Endodermal cell (in vitro differentiated cells): ENCODE results near the gene MMP15. TPM values are rescaled to one million over a fixed set of nuclear protein-coding genes. Genes with fewer than 3 reads are reported as not detected.

Experiments
- DNase-seq: peaks from one replicate; pipeline ENCODE4 v3.0.0-alpha.2; 2017
- H3K27ac ChIP-seq: 2 replicates; pipeline ENCODE4 v1.5.1; 2013; ENCODE audit warnings: mild to moderate bottlenecking, low read depth, low read length, moderate library complexity
- H3K27me3 ChIP-seq: 2 replicates; pipeline ENCODE4 v1.6.1; 2013; ENCODE audit warnings: mild to moderate bottlenecking, low read length, moderate library complexity; ENCODE audit not compliant: insufficient read depth, control insufficient read depth, poor library complexity, severe bottlenecking
- H3K36me3 ChIP-seq: 2 replicates; pipeline ENCODE4 v1.7.0; 2013; ENCODE audit warnings: mild to moderate bottlenecking, low read length, moderate library complexity; ENCODE audit not compliant: control insufficient read depth, insufficient read depth
- H3K4me1 ChIP-seq: one replicate; pipeline ENCODE4 v1.7.0; 2013; ENCODE audit warnings: low read length; ENCODE audit not compliant: control insufficient read depth, insufficient read depth
- H3K4me3 ChIP-seq: 2 replicates; pipeline ENCODE4 v1.5.1; 2013; ENCODE audit warnings: mild to moderate bottlenecking, low read length, moderate library complexity
- H3K9ac ChIP-seq: 2 replicates; pipeline ENCODE4 v1.6.1; 2013; ENCODE audit warnings: mild to moderate bottlenecking, low read length, moderate library complexity; ENCODE audit not compliant: poor library complexity, severe bottlenecking; ENCODE audit errors: extremely low read depth
- H3K9me3 ChIP-seq: 2 replicates; pipeline ENCODE4 v1.6.1; 2013; ENCODE audit warnings: mild to moderate bottlenecking, low read length, moderate library complexity; ENCODE audit not compliant: control insufficient read depth
- H3K27ac Mint-ChIP-seq: 2 replicates; pipeline ENCODE4 v1.8.0; 2020; ENCODE audit warnings: mixed read lengths
- H3K27me3 Mint-ChIP-seq: 2 replicates; pipeline ENCODE4 v1.8.0; 2021; ENCODE audit warnings: mild to moderate bottlenecking, mixed read lengths; ENCODE audit not compliant: insufficient read depth
- H3K36me3 Mint-ChIP-seq: 2 replicates; pipeline ENCODE4 v1.8.0; 2020; ENCODE audit warnings: low read depth, mixed read lengths
- H3K4me1 Mint-ChIP-seq: 2 replicates; pipeline ENCODE4 v1.8.0; 2020; ENCODE audit warnings: mixed read lengths
- H3K4me3 Mint-ChIP-seq: 2 replicates; pipeline ENCODE4 v1.8.0; 2020; ENCODE audit warnings: mild to moderate bottlenecking, moderate library complexity, mixed read lengths
- H3K9me3 Mint-ChIP-seq: 2 replicates; pipeline ENCODE4 v1.8.0; 2020; ENCODE audit warnings: mild to moderate bottlenecking, mixed read lengths
- CTCF ChIP-seq: fragments of 200-600 bp; sonication (generic); conservative IDR thresholded peaks from 2 replicates; pipeline ENCODE4 v1.5.0; 2021; ENCODE audit warnings: antibody characterized with exemption, mild to moderate bottlenecking
- WGBS, 2 experiments: methylation state at CpG; one replicate each; pipeline versions ENCODE4 v1.1.5 to v1.1.7; 2013; ENCODE audit warnings: missing lambda C conversion rate in 2 of 2, mixed read lengths in 1 of 2; ENCODE audit not compliant: insufficient coverage in 1 of 2, insufficient read length in 1 of 2; 5-methylcytosine and 5-hydroxymethylcytosine counted together
- total RNA-seq, 2 donors: library from RNA; stranded (reverse); fragmentation: NEBNext Ultra II Directional in 1 of 2; extraction: Animal tissue kit (Norgen Biotek cat#: 25700) in 1 of 2; gene quantifications; 2 replicates in 1 of 2; 3 replicates in 1 of 2; pipeline ENCODE4 v1.2.1, GENCODE V29; 2021

Gene MMP15
- total RNA-seq, 2 donors from 2014 or later, result 99.8 to 105 TPM

DNA sequence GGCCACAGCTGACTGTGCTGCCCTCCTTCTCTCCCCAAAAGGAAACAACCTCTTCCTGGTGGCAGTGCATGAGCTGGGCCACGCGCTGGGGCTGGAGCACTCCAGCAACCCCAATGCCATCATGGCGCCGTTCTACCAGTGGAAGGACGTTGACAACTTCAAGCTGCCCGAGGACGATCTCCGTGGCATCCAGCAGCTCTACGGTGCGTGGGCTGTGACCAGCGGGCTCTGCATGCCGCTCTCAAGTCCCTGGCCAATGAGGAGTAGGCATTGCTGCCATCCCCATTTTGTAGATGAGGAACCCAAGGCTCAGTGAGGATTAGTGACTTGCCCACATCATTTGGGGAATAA, 14.9 kb downstream of the MMP15 start:
- Mint-ChIP-seq H3K27me3 (no peaks in the 10 kb centered on the region), H3K4me1 (no peaks in the 10 kb centered on the region), H3K9me3 (no peaks in the 10 kb centered on the region), H3K4me3 (no peak overlapping the region), H3K27ac (no peak overlapping the region), H3K36me3 (peaks cover 70% of the 10 kb centered on the region)
- H3K9me3 ChIP-seq, result no peaks in the 10 kb centered on the region
- H3K36me3 ChIP-seq, result peaks cover 68% of the 10 kb centered on the region
- H3K27me3 ChIP-seq, result no peaks in the 10 kb centered on the region
- H3K27ac ChIP-seq, result no peak overlapping the region
- WGBS, 2 experiments, result 96 to 97% methylated on average over 12 of the region's 12 CpGs
- no peak overlapping the region for H3K4me3 ChIP-seq
- no peaks in the 10 kb centered on the region for H3K4me1 ChIP-seq
- DNase-seq, result no peak
- no peak for TF ChIP-seq CTCF
- H3K9ac ChIP-seq, result no peak overlapping the region

DNA sequence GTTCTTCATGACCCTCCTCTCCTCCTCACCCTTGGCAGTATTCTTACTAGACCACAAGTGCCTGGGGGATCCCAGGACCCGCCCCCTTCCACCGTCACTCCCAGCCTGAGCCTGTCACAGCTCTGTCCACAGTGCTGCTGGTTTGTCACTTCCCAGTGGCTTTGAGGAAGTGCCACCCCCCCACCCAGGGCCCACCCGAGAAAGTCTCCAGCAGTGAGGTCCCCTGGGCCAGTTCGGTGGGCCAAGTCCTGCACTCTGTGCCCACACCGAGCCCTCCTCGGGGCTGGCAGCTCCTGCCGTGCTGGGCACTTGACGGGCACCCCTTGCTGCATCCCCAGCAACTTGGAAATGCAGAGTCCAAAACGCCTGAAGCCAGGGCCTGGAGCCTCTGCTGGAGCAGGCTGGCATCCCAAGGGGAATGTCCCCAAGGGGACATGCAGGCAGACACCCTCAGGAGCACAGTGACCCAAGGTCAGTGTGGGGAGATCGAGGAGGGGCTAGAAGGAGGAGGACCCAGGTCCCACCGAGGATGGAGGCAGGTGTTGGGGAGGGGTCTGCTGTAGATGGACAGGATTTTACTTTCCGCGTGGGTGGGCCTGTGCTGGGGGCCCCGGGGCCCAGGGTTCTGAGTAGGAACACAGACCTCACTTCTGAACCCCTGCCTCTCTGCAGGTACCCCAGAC, 15.5 kb downstream of the MMP15 start:
- Histone ChIP-seq H3K27ac (no peak overlapping the region), H3K4me1 (no peaks in the 10 kb centered on the region), H3K9ac (no peak overlapping the region), H3K4me3 (no peak overlapping the region), H3K9me3 (no peaks in the 10 kb centered on the region), H3K36me3 (peaks cover 68% of the 10 kb centered on the region), H3K27me3 (no peaks in the 10 kb centered on the region)
- no peak overlapping the region for H3K27ac Mint-ChIP-seq
- H3K9me3 Mint-ChIP-seq, result no peaks in the 10 kb centered on the region
- 94 to 96% methylated on average over 9 to 14 of the region's 14 CpGs for WGBS, 2 experiments
- no peaks in the 10 kb centered on the region for H3K27me3 Mint-ChIP-seq
- H3K36me3 Mint-ChIP-seq, result peaks cover 70% of the 10 kb centered on the region
- no peak for TF ChIP-seq CTCF
- no peak overlapping the region for H3K4me3 Mint-ChIP-seq
- DNase-seq, result no peak
- H3K4me1 Mint-ChIP-seq, result no peaks in the 10 kb centered on the region

- Histone ChIP-seq H3K9me3 (no peaks in the 10 kb centered on the region), H3K4me3 (no peak overlapping the region), H3K27me3 (no peaks in the 10 kb centered on the region), H3K36me3 (peaks cover 68% of the 10 kb centered on the region), H3K4me1 (no peaks in the 10 kb centered on the region), H3K9ac (no peak overlapping the region), H3K27ac (no peak overlapping the region)
- H3K4me1 Mint-ChIP-seq, result no peaks in the 10 kb centered on the region
- H3K4me3 Mint-ChIP-seq, result no peak overlapping the region
- H3K36me3 Mint-ChIP-seq, result peaks cover 66% of the 10 kb centered on the region
- H3K27ac Mint-ChIP-seq, result no peak overlapping the region
- no peak for DNase-seq
- WGBS, 2 experiments, result 93 to 96% methylated on average over 3 to 18 of the region's 18 CpGs
- no peaks in the 10 kb centered on the region for H3K9me3 Mint-ChIP-seq
- H3K27me3 Mint-ChIP-seq, result no peaks in the 10 kb centered on the region
- TF ChIP-seq CTCF, result no peak
Measured at GRCh38 chr16:58041628-58041955, 16.0 kb downstream of the MMP15 start.
